ENCODE measurements around the gene GAL. TPM values are rescaled to one million over a fixed set of nuclear protein-coding genes. Genes with fewer than 3 reads are reported as not detected.

Gene GAL
- total RNA-seq, 1 donor from 2014 or later = not detected

GRCh38 chr11:68707527-68707926 lies 23.2 kb downstream of the GAL start:
- intact Hi-C loops (cut with micrococcal nuclease) = no loop called here

- intact Hi-C loops (cut with micrococcal nuclease) = no loop called here
Measured at GRCh38 chr11:68709062-68709461, 24.7 kb downstream of the GAL start.

GRCh38 chr11:68710409-68710808 lies 26.1 kb downstream of the GAL start:
- intact Hi-C loops (cut with micrococcal nuclease) = no loop called here

GRCh38 chr11:68711114-68711513 lies 26.8 kb downstream of the GAL start:
- intact Hi-C loops (cut with micrococcal nuclease) = no loop called here

GRCh38 chr11:68714060-68714856 lies 29.9 kb downstream of the GAL start:
- intact Hi-C loops (cut with micrococcal nuclease) = no loop called here

GRCh38 chr11:68715456-68716122 lies 31.2 kb downstream of the GAL start:
- intact Hi-C loops (cut with micrococcal nuclease) = no loop called here

- intact Hi-C loops (cut with micrococcal nuclease) = no loop called here
Measured at GRCh38 chr11:68721075-68721474, 36.7 kb downstream of the GAL start.

- intact Hi-C loops (cut with micrococcal nuclease) = no loop called here
Measured at GRCh38 chr11:68722143-68722542, 37.8 kb downstream of the GAL start.

GRCh38 chr11:68724293-68724692 lies 39.9 kb downstream of the GAL start:
- intact Hi-C loops (cut with micrococcal nuclease) = no loop called here

- intact Hi-C loops (cut with micrococcal nuclease) = no loop called here
Measured at GRCh38 chr11:68727783-68728182, 43.4 kb downstream of the GAL start.

GRCh38 chr11:68734111-68734510 lies 49.8 kb downstream of the GAL start:
- intact Hi-C loops (cut with micrococcal nuclease) = no loop called here

GRCh38 chr11:68735125-68735524 lies 50.8 kb downstream of the GAL start:
- intact Hi-C loops (cut with micrococcal nuclease) = no loop called here

- intact Hi-C loops (cut with micrococcal nuclease) = no loop called here
Measured at GRCh38 chr11:68735646-68736045, 51.3 kb downstream of the GAL start.

Other genes with a start within 250 kb of the GAL start
- 115 TPM in 2 replicates for gene PPP6R3, start 223.8 kb upstream of the GAL start, total RNA-seq
- gene TESMIN, start 67.0 kb downstream of the GAL start, total RNA-seq = 7.6 and 11.0 TPM in 2 replicates
- gene CPT1A, start 157.4 kb downstream of the GAL start, total RNA-seq = 56.1 and 57.4 TPM in 2 replicates
- gene MRPL21, start 219.3 kb downstream of the GAL start, total RNA-seq = 67.7 and 69.1 TPM in 2 replicates
- gene IGHMBP2, start 219.3 kb downstream of the GAL start, total RNA-seq = 27.2 and 27.4 TPM in 2 replicates

Data from T-helper 2 cell treated with Interferon-gamma antibody and Interleukin-4, amounts not matched to agents 100 ng/mL and 5 ng/mL, for 36 hours (primary cell).